Stimulated activated CD4-positive, alpha-beta T cell treated with anti-CD3 and anti-CD28 coated beads, Interleukin-4, amount 100 ng/mL, for 4 hours (primary cell): Measurements from ENCODE around the gene LYPD5.

Experiments used
- DNase-seq, 2 experiments: peaks; one replicate each; pipeline ENCODE4 v3.0.0-alpha.2; 2020

LYPD5 gene

GRCh38 chr19:43749898-43750297 is 52.3 kb downstream of the LYPD5 start:
- DNase-seq, result no peak

- DNase-seq, result no peak
These were observed 53.1 kb downstream of the LYPD5 start for GRCh38 chr19:43749152-43749551.

- DNase-seq, result no peak
These were observed 53.6 kb downstream of the LYPD5 start for GRCh38 chr19:43748685-43749084.

GRCh38 chr19:43748205-43748594 is 54.0 kb downstream of the LYPD5 start:
- DNase-seq, result no peak

- no peak for DNase-seq
These were observed 54.6 kb downstream of the LYPD5 start for GRCh38 chr19:43747557-43748204.
